Lung (tissue), 12 donors: ENCODE data around the gene PHLPP1. TPM values are rescaled to one million over a fixed set of nuclear protein-coding genes. Genes with fewer than 3 reads are reported as not detected.

Experiments used
- ATAC-seq: fragments of 200-7000 bp; cut with Tn5 transposase; one replicate; pipeline ENCODE4 v1.9.1; 2020; ENCODE audit warnings: moderate number of reproducible peaks; ENCODE audit not compliant: insufficient read depth, low FRiP score
- DNase-seq, 3 donors: peaks; one replicate each; pipeline ENCODE4 v3.0.0-alpha.2; 2013 to 2017
- H3K27ac ChIP-seq, 2 donors: one replicate each; pipeline ENCODE4 v1.5.1; 2013; ENCODE audit warnings: mild to moderate bottlenecking in 2 of 2, moderate library complexity in 2 of 2, control low read depth in 1 of 2, inconsistent platforms in 1 of 2, low read depth in 1 of 2, low read length in 1 of 2
- H3K27me3 ChIP-seq, 3 donors: one replicate each; pipeline ENCODE4 v1.5.1; 2013; ENCODE audit warnings: low read length in 2 of 3; ENCODE audit not compliant: control insufficient read depth in 3 of 3, insufficient read depth in 3 of 3
- H3K36me3 ChIP-seq, 4 donors: one replicate each; pipeline ENCODE4 v1.5.1; 2013; ENCODE audit warnings: low read length in 4 of 4, mild to moderate bottlenecking in 1 of 4, moderate library complexity in 1 of 4; ENCODE audit not compliant: control insufficient read depth in 4 of 4, insufficient read depth in 4 of 4
- H3K4me1 ChIP-seq, 5 donors: one replicate each; pipeline ENCODE4 v1.5.1; 2013; ENCODE audit warnings: low read length in 5 of 5, mild to moderate bottlenecking in 2 of 5, moderate library complexity in 1 of 5; ENCODE audit not compliant: control insufficient read depth in 5 of 5, insufficient read depth in 5 of 5
- H3K4me3 ChIP-seq: one replicate; pipeline ENCODE4 v1.5.1; 2013; ENCODE audit warnings: mild to moderate bottlenecking, control low read depth, moderate library complexity
- H3K9ac ChIP-seq, 2 donors: one replicate each; pipeline ENCODE4 v1.5.1; 2013; ENCODE audit warnings: low read length in 2 of 2, control low read depth in 1 of 2; ENCODE audit not compliant: insufficient read depth in 1 of 2
- H3K9me3 ChIP-seq, 4 donors: one replicate each; pipeline ENCODE4 v1.5.1; 2013; ENCODE audit warnings: low read length in 3 of 4, mild to moderate bottlenecking in 1 of 4, moderate library complexity in 1 of 4; ENCODE audit not compliant: control insufficient read depth in 4 of 4, insufficient read depth in 3 of 4
- CTCF ChIP-seq: IDR thresholded peaks from 2 replicates; pipeline ENCODE4 v1.5.1; 2012; ENCODE audit warnings: mild to moderate bottlenecking; ENCODE audit errors: control extremely low read depth, extremely low read depth
- WGBS, 2 donors: extraction: QIAGEN DNeasy Blood & Tissue Kit; methylation state at CpG; one replicate each; pipeline ENCODE4 v1.1.7; 2013; 5-methylcytosine and 5-hydroxymethylcytosine counted together
- polyA plus RNA-seq, 2 donors: library from polyadenylated mRNA; stranded (reverse); fragments of 200-250 nt; gene quantifications; one replicate each; pipeline ENCODE4 v1.2.1, GENCODE V29; 2013
- total RNA-seq, 2 donors: library from RNA; depleted of rRNA in 1 of 2; stranded (reverse); fragments of >200 nt in 1 of 2; gene quantifications; one replicate each; pipeline ENCODE4 v1.2.1, GENCODE V29; 2014 to 2021
- donor health status: control.
- donor health status: control.
- donor health status: Bipolar disorder and iron deficiency.
- donor health status: healthy.
- donor health status: DM: yes; HTN: yes; CAD: no.

The PHLPP1 gene
- total and polyA plus RNA-seq, 4 donors, result 2.3 to 29.2 (median 7.9) TPM

GRCh38 chr18:62898359-62898758, 183.0 kb downstream of the PHLPP1 start:
- no peak overlapping the region for H3K9ac ChIP-seq
- no peak overlapping the region for H3K4me3 ChIP-seq
- peaks cover 0 to 11% (median 6%) of the 10 kb centered on the region in 4 donors for H3K36me3 ChIP-seq
- no peaks in the 10 kb centered on the region for H3K9me3 ChIP-seq
- DNase-seq (no peak), ATAC-seq (no peak)
- H3K4me1 ChIP-seq, result peaks cover 0 to 6% (median 0%) of the 10 kb centered on the region in 5 donors
- no peak for TF ChIP-seq CTCF
- WGBS, 2 donors, result 91 to 94% methylated on average over 2 of the region's 2 CpGs
- H3K27ac ChIP-seq, result no peak overlapping the region
- no peaks in the 10 kb centered on the region for H3K27me3 ChIP-seq

- Histone ChIP-seq H3K4me1 (peaks cover 0 to 4% (median 0%) of the 10 kb centered on the region in 5 donors), H3K27ac (no peak overlapping the region), H3K27me3 (no peaks in the 10 kb centered on the region), H3K9ac (no peak overlapping the region), H3K9me3 (no peaks in the 10 kb centered on the region), H3K36me3 (peaks cover 0 to 11% (median 7%) of the 10 kb centered on the region in 4 donors), H3K4me3 (no peak overlapping the region)
- ATAC-seq, result no peak
- no peak for DNase-seq
- 81 to 91% methylated on average over 5 of the region's 5 CpGs for WGBS, 2 donors
- no peak for TF ChIP-seq CTCF
Measured at GRCh38 chr18:62899534-62899933, 184.2 kb downstream of the PHLPP1 start.

DNA sequence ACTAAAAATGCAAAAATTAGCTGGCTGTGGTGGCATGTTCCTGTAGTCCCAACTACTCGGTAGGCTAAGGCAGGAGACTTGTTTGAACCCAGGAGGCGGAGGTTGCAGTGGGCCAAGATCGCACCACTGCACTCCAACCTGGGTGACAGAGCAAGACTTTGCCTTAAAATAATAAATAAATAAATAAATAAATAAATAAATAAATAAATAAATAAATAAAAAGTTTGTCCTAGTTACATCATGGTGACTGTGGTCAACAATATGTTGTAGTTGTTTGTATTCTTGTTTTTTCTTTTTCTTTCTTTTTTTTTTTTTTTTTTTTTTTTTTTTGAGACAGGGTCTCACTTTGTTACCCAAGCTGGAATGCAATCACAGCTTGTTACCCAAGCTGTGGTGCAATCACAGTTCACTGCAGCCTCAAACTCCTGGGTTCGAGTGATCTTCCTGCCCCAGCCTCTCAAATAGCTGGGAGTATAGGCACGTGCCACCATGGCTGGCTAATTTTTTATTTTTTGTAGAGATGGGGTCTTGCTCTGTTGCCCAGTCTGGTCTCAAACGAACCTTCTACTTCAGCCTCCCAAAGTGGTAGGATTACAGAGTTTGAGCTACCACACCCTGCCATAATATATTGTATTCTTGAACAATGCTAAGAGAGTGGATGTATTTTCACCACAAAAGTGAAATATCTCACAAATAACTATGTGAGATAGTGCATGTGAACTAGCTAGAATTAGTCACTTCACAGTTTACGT, 185.0 kb downstream of the PHLPP1 start:
- ATAC-seq (no peak), DNase-seq (no peak)
- H3K4me1 ChIP-seq, result peaks cover 0 to 6% (median 0%) of the 10 kb centered on the region in 5 donors
- no peak overlapping the region for H3K4me3 ChIP-seq
- no peak overlapping the region for H3K9ac ChIP-seq
- H3K9me3 ChIP-seq, result no peaks in the 10 kb centered on the region
- no peak for TF ChIP-seq CTCF
- no peak overlapping the region for H3K27ac ChIP-seq
- 95 to 97% methylated on average over 7 of the region's 7 CpGs for WGBS, 2 donors
- H3K36me3 ChIP-seq, result peaks cover 0 to 11% (median 6%) of the 10 kb centered on the region in 4 donors
- no peaks in the 10 kb centered on the region for H3K27me3 ChIP-seq

DNA sequence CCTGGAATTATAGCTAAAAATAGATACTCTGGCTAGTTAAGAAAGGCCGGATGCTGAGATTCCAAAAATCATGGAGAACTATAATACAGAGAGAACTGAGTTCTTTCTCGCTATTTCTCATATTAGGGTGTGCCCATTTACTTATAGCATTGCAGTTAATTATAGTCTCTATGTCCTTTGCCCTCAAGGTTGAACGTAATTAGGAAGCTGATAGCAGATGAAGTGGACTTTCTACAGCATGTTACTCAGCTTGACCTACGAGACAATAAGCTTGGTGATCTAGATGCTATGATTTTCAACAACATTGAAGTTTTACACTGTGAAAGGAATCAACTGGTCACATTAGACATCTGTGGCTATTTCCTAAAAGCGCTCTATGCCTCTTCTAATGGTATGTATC, 187.4 kb downstream of the PHLPP1 start:
- no peak overlapping the region for H3K4me3 ChIP-seq
- no peak for ATAC-seq
- no peak for TF ChIP-seq CTCF
- no peak for DNase-seq
- H3K9me3 ChIP-seq, result no peaks in the 10 kb centered on the region
- H3K4me1 ChIP-seq, result peaks cover 0 to 6% (median 0%) of the 10 kb centered on the region in 5 donors
- H3K9ac ChIP-seq, result no peak overlapping the region
- H3K27ac ChIP-seq, result no peak overlapping the region
- H3K27me3 ChIP-seq, result no peaks in the 10 kb centered on the region
- peaks cover 0 to 8% (median 3%) of the 10 kb centered on the region in 4 donors for H3K36me3 ChIP-seq
- 87 to 97% methylated on average over 5 of the region's 5 CpGs for WGBS, 2 donors
